HCT116 (cell line): Measurements from ENCODE around the gene PLCL2.

Experiments used
- ELF1 ChIP-seq: IDR thresholded peaks from 2 replicates; pipeline ENCODE4 v1.6.1; 2012; ENCODE audit warnings: low read depth, borderline replicate concordance
- EZH2 ChIP-seq: fragments of 200-600 bp; sonication (generic); IDR thresholded peaks from 2 replicates; pipeline ENCODE4 v1.6.1; 2017; ENCODE audit warnings: antibody characterized with exemption, mixed run types
- EZH2phosphoT487 ChIP-seq: fragments of 200-600 bp; IDR thresholded peaks from 2 replicates; pipeline ENCODE4 v1.6.1; 2018; ENCODE audit warnings: antibody characterized with exemption, borderline replicate concordance
- JUND ChIP-seq: IDR thresholded peaks from 2 replicates; pipeline ENCODE4 v1.6.1; 2012
- MAX ChIP-seq: IDR thresholded peaks from 2 replicates; pipeline ENCODE4 v1.6.1; 2012
- POLR2A ChIP-seq: IDR thresholded peaks from 2 replicates; pipeline ENCODE4 v1.7.0; 2011; ENCODE audit warnings: borderline replicate concordance; ENCODE audit not compliant: insufficient read depth, insufficient read length; ENCODE audit errors: extremely low read depth
- POLR2AphosphoS5 ChIP-seq: IDR thresholded peaks from 2 replicates; pipeline ENCODE4 v1.6.1; 2011; ENCODE audit warnings: mild to moderate bottlenecking, low read depth, low read length, moderate library complexity
- RAD21 ChIP-seq: IDR thresholded peaks from 2 replicates; pipeline ENCODE4 v1.6.1; 2012; ENCODE audit warnings: low read depth, mild to moderate bottlenecking
- SIN3A ChIP-seq: IDR thresholded peaks from 2 replicates; pipeline ENCODE4 v1.6.1; 2012; ENCODE audit warnings: low read depth
- TCF7L2 ChIP-seq: IDR thresholded peaks from 2 replicates; pipeline ENCODE4 v1.7.0; 2011; ENCODE audit warnings: borderline replicate concordance, inconsistent platforms; ENCODE audit not compliant: insufficient read depth, insufficient read length; ENCODE audit errors: extremely low read depth
- YY1 ChIP-seq: IDR thresholded peaks from 2 replicates; pipeline ENCODE4 v1.6.1; 2011; ENCODE audit warnings: low read length, low read depth, moderate library complexity, mild to moderate bottlenecking; ENCODE audit not compliant: insufficient replicate concordance; ENCODE audit errors: extremely low read depth
- TF ChIP-seq, protein P1 (sequence below), 3 experiments: fragments of 200-600 bp in 1 of 3; sonication (generic) in 1 of 3; IDR thresholded peaks in 2 of 3; conservative IDR thresholded peaks in 1 of 3; 2 replicates each; pipeline ENCODE4 v1.5.1; 2012 to 2017; ENCODE audit warnings: low read depth in 2 of 3, low read length in 2 of 3, antibody characterized with exemption in 1 of 3, borderline replicate concordance in 1 of 3, control low read depth in 1 of 3, mild to moderate bottlenecking in 1 of 3, mixed read lengths in 1 of 3, mixed run types in 1 of 3, moderate library complexity in 1 of 3; ENCODE audit not compliant: insufficient read depth in 1 of 3
- TF ChIP-seq, protein P2 (sequence below): IDR thresholded peaks from 2 replicates; pipeline ENCODE4 v1.6.1; 2012
- TF ChIP-seq, protein P3 (sequence below): IDR thresholded peaks from 2 replicates; pipeline ENCODE4 v1.6.1; 2012; ENCODE audit warnings: low read depth

DNA sequence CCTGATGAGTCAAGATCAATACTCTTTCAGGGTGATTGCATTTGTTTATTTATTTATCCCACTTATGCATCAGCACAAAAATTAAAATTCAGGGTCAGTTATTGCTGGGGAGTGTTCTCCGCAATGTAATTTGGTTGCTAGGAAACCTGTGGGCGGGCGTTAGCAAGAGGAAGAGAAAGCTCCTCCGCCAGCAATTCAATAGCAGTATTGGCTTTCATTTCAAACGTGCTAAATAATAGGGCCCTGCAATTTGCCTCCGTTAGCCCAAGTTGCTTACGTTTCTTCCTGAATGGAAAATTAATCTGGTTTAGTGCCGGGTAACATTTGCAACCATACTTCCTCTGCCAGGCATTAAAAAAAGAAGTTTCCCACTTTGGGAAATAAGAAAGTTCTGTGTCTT is 35.5 kb upstream of the PLCL2 start:
- TF ChIP-seq RAD21 (no peak), EZH2 (no peak), EZH2phosphoT487 (no peak), POLR2A (no peak), POLR2AphosphoS5 (no peak), SIN3A (no peak), JUND (no peak), MAX (no peak), YY1 (no peak), ELF1 (no peak), TCF7L2 (no peak)
- TF ChIP-seq, protein P1, sequence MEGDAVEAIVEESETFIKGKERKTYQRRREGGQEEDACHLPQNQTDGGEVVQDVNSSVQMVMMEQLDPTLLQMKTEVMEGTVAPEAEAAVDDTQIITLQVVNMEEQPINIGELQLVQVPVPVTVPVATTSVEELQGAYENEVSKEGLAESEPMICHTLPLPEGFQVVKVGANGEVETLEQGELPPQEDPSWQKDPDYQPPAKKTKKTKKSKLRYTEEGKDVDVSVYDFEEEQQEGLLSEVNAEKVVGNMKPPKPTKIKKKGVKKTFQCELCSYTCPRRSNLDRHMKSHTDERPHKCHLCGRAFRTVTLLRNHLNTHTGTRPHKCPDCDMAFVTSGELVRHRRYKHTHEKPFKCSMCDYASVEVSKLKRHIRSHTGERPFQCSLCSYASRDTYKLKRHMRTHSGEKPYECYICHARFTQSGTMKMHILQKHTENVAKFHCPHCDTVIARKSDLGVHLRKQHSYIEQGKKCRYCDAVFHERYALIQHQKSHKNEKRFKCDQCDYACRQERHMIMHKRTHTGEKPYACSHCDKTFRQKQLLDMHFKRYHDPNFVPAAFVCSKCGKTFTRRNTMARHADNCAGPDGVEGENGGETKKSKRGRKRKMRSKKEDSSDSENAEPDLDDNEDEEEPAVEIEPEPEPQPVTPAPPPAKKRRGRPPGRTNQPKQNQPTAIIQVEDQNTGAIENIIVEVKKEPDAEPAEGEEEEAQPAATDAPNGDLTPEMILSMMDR (IDR thresholded peaks at IDR 0.05 in 2 of 3, conservative IDR thresholded peaks at IDR 0.05 in 1 of 3; ENCODE audit: borderline replicate concordance in 1 of 3, insufficient read depth in 1 of 3, low read depth in 2 of 3, low read length in 2 of 3), result no peak
- TF ChIP-seq, protein P2, sequence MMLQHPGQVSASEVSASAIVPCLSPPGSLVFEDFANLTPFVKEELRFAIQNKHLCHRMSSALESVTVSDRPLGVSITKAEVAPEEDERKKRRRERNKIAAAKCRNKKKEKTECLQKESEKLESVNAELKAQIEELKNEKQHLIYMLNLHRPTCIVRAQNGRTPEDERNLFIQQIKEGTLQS, result no peak
- TF ChIP-seq, protein P3, sequence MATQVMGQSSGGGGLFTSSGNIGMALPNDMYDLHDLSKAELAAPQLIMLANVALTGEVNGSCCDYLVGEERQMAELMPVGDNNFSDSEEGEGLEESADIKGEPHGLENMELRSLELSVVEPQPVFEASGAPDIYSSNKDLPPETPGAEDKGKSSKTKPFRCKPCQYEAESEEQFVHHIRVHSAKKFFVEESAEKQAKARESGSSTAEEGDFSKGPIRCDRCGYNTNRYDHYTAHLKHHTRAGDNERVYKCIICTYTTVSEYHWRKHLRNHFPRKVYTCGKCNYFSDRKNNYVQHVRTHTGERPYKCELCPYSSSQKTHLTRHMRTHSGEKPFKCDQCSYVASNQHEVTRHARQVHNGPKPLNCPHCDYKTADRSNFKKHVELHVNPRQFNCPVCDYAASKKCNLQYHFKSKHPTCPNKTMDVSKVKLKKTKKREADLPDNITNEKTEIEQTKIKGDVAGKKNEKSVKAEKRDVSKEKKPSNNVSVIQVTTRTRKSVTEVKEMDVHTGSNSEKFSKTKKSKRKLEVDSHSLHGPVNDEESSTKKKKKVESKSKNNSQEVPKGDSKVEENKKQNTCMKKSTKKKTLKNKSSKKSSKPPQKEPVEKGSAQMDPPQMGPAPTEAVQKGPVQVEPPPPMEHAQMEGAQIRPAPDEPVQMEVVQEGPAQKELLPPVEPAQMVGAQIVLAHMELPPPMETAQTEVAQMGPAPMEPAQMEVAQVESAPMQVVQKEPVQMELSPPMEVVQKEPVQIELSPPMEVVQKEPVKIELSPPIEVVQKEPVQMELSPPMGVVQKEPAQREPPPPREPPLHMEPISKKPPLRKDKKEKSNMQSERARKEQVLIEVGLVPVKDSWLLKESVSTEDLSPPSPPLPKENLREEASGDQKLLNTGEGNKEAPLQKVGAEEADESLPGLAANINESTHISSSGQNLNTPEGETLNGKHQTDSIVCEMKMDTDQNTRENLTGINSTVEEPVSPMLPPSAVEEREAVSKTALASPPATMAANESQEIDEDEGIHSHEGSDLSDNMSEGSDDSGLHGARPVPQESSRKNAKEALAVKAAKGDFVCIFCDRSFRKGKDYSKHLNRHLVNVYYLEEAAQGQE, result no peak
